SK-N-SH treated with all-trans-retinoic acid at 6 μM for 48 hours (cell line): Measurements from ENCODE around the gene MYO3A.

ENCODE experiments used
- ATAC-seq: fragments of 200-7000 bp; cut with Tn5 transposase; 3 replicates; pipeline ENCODE4 v1.9.1; 2020; ENCODE audit warnings: mild to moderate bottlenecking, moderate library complexity
- ARNTL ChIP-seq: fragments of 450-650 bp; formaldehyde crosslinking; IDR thresholded peaks from 2 replicates; pipeline ENCODE4 v1.5.0; 2020; ENCODE audit warnings: low read depth, mild to moderate bottlenecking, moderate library complexity, borderline replicate concordance
- BACH2 ChIP-seq: fragments of 250-450 bp; sonication (Bioruptor Pico); IDR thresholded peaks from 2 replicates; pipeline ENCODE4 v1.9.0; 2021; ENCODE audit warnings: mild to moderate bottlenecking, borderline replicate concordance
- CREB5 ChIP-seq: fragments of 250-450 bp; sonication (Bioruptor Pico); IDR thresholded peaks from 2 replicates; pipeline ENCODE4 v1.5.1; 2020; ENCODE audit warnings: low read depth, mild to moderate bottlenecking, moderate library complexity
- CSDC2 ChIP-seq: fragments of 250-450 bp; sonication (Bioruptor Pico); IDR thresholded peaks from 2 replicates; pipeline ENCODE4 v1.5.0; 2020; ENCODE audit warnings: mild to moderate bottlenecking, moderate library complexity
- CSRNP3 ChIP-seq: fragments of 250-450 bp; sonication (Bioruptor Pico); IDR thresholded peaks from 2 replicates; pipeline ENCODE4 v1.5.1; 2021; ENCODE audit warnings: mild to moderate bottlenecking, moderate library complexity
- ESRRG ChIP-seq: fragments of 250-450 bp; sonication (Bioruptor Pico); IDR thresholded peaks from 2 replicates; pipeline ENCODE4 v1.6.1; 2021; ENCODE audit warnings: mild to moderate bottlenecking
- GLIS3 ChIP-seq: fragments of 250-450 bp; sonication (Bioruptor Pico); IDR thresholded peaks from 2 replicates; pipeline ENCODE4 v1.5.0; 2020; ENCODE audit warnings: mild to moderate bottlenecking, moderate library complexity
- ISL1 ChIP-seq: fragments of 250-450 bp; sonication (Bioruptor Pico); IDR thresholded peaks from 2 replicates; pipeline ENCODE4 v2.1.2; 2022; ENCODE audit warnings: mild to moderate bottlenecking, moderate library complexity
- OSR1 ChIP-seq: fragments of 250-450 bp; sonication (Bioruptor Pico); IDR thresholded peaks from 2 replicates; pipeline ENCODE4 v1.8.0; 2022; ENCODE audit warnings: moderate library complexity, mild to moderate bottlenecking, inconsistent platforms
- PATZ1 ChIP-seq: fragments of 250-450 bp; sonication (Bioruptor Pico); IDR thresholded peaks from 2 replicates; pipeline ENCODE4 v1.8.0; 2020; ENCODE audit warnings: mild to moderate bottlenecking, moderate library complexity, borderline replicate concordance
- POU6F1 ChIP-seq: fragments of 250-450 bp; sonication (Bioruptor Pico); IDR thresholded peaks from 2 replicates; pipeline ENCODE4 v1.8.0; 2021; ENCODE audit warnings: low read depth, mild to moderate bottlenecking, moderate library complexity, borderline replicate concordance
- PPARA ChIP-seq: fragments of 250-450 bp; sonication (Bioruptor Pico); IDR thresholded peaks from 2 replicates; pipeline ENCODE4 v1.5.0; 2020; ENCODE audit warnings: mild to moderate bottlenecking, borderline replicate concordance
- SNAI2 ChIP-seq: fragments of 250-450 bp; sonication (Bioruptor Pico); IDR thresholded peaks from 2 replicates; pipeline ENCODE4 v1.5.0; 2020; ENCODE audit warnings: mild to moderate bottlenecking, moderate library complexity
- TCF4 ChIP-seq: fragments of 250-450 bp; sonication (Bioruptor Pico); IDR thresholded peaks from 2 replicates; pipeline ENCODE4 v1.8.0; 2021; ENCODE audit warnings: mild to moderate bottlenecking, moderate library complexity, borderline replicate concordance
- TOX ChIP-seq: fragments of 250-450 bp; sonication (Bioruptor Pico); IDR thresholded peaks from 2 replicates; pipeline ENCODE4 v1.8.0; 2021; ENCODE audit warnings: mild to moderate bottlenecking, moderate library complexity, borderline replicate concordance
- ZC3H10 ChIP-seq: fragments of 250-450 bp; sonication (Bioruptor Pico); IDR thresholded peaks from 2 replicates; pipeline ENCODE4 v1.5.1; 2021; ENCODE audit warnings: mild to moderate bottlenecking, moderate library complexity
- ZFP3 ChIP-seq: fragments of 250-450 bp; sonication (Bioruptor Pico); IDR thresholded peaks from 2 replicates; pipeline ENCODE4 v1.5.0; 2020; ENCODE audit warnings: mild to moderate bottlenecking, moderate library complexity
- ZNF565 ChIP-seq: fragments of 450-650 bp; formaldehyde crosslinking; conservative IDR thresholded peaks from 2 replicates; pipeline ENCODE4 v1.5.0; 2020; ENCODE audit warnings: low read depth, mild to moderate bottlenecking, moderate library complexity
- ZNF70 ChIP-seq: fragments of 450-650 bp; formaldehyde crosslinking; IDR thresholded peaks from 2 replicates; pipeline ENCODE4 v1.5.0; 2020; ENCODE audit warnings: mild to moderate bottlenecking, moderate library complexity
- ZNF8 ChIP-seq: fragments of 450-650 bp; formaldehyde crosslinking; IDR thresholded peaks from 2 replicates; pipeline ENCODE4 v1.5.0; 2020; ENCODE audit warnings: mild to moderate bottlenecking, moderate library complexity

MYO3A gene

GRCh38 chr10:26205223-26205622 is 271.2 kb downstream of the MYO3A start:
- TF ChIP-seq POU6F1, result no peak
- no peak for ATAC-seq

- TF ChIP-seq PATZ1 (CRISPR knock-in tag) (no peak), ISL1 (CRISPR knock-in tag) (no peak), GLIS3 (CRISPR knock-in tag) (no peak), OSR1 (CRISPR knock-in tag) (no peak), TOX (CRISPR knock-in tag) (no peak)
Measured at GRCh38 chr10:26211781-26212444, 277.9 kb downstream of the MYO3A start.

GRCh38 chr10:26212511-26212910 is 278.5 kb downstream of the MYO3A start:
- ATAC-seq, result no peak
- no peak for TF ChIP-seq ISL1 (CRISPR knock-in tag)
- no peak for TF ChIP-seq ZNF70 (CRISPR knock-in tag)
- no peak for TF ChIP-seq CSDC2 (CRISPR knock-in tag)
- TF ChIP-seq ARNTL (CRISPR knock-in tag), result no peak
- no peak for TF ChIP-seq OSR1 (CRISPR knock-in tag)

More at GRCh38 chr10:26211781-26212444, 277.9 kb downstream of the MYO3A start:
- ATAC-seq, result no peak

GRCh38 chr10:26213157-26213800 is 279.2 kb downstream of the MYO3A start:
- TF ChIP-seq CSRNP3 (CRISPR knock-in tag), result no peak
- no peak for TF ChIP-seq TOX (CRISPR knock-in tag)
- TF ChIP-seq SNAI2, result no peak
- no peak for TF ChIP-seq ZC3H10
- no peak for TF ChIP-seq ZNF565 (CRISPR knock-in tag)
- no peak for TF ChIP-seq BACH2 (CRISPR knock-in tag)
- TF ChIP-seq POU6F1, result no peak
- TF ChIP-seq ZFP3, result no peak
- ATAC-seq, result no peak

- ATAC-seq, result no peak
- TF ChIP-seq ISL1 (CRISPR knock-in tag), result no peak
- no peak for TF ChIP-seq ZNF565 (CRISPR knock-in tag)
- no peak for TF ChIP-seq CREB5 (CRISPR knock-in tag)
- TF ChIP-seq TOX (CRISPR knock-in tag), result no peak
- no peak for TF ChIP-seq PPARA (CRISPR knock-in tag)
- TF ChIP-seq ZFP3, result no peak
- TF ChIP-seq PATZ1 (CRISPR knock-in tag), result no peak
- no peak for TF ChIP-seq ESRRG (CRISPR knock-in tag)
- TF ChIP-seq TCF4 (CRISPR knock-in tag), result no peak
- TF ChIP-seq ZNF8 (CRISPR knock-in tag), result no peak
- TF ChIP-seq OSR1 (CRISPR knock-in tag), result no peak
- TF ChIP-seq POU6F1, result no peak
- no peak for TF ChIP-seq BACH2 (CRISPR knock-in tag)
Measured at GRCh38 chr10:26214004-26214403, 280.0 kb downstream of the MYO3A start.
